ENCODE measurements around the gene YIPF3.

The YIPF3 gene

DNA sequence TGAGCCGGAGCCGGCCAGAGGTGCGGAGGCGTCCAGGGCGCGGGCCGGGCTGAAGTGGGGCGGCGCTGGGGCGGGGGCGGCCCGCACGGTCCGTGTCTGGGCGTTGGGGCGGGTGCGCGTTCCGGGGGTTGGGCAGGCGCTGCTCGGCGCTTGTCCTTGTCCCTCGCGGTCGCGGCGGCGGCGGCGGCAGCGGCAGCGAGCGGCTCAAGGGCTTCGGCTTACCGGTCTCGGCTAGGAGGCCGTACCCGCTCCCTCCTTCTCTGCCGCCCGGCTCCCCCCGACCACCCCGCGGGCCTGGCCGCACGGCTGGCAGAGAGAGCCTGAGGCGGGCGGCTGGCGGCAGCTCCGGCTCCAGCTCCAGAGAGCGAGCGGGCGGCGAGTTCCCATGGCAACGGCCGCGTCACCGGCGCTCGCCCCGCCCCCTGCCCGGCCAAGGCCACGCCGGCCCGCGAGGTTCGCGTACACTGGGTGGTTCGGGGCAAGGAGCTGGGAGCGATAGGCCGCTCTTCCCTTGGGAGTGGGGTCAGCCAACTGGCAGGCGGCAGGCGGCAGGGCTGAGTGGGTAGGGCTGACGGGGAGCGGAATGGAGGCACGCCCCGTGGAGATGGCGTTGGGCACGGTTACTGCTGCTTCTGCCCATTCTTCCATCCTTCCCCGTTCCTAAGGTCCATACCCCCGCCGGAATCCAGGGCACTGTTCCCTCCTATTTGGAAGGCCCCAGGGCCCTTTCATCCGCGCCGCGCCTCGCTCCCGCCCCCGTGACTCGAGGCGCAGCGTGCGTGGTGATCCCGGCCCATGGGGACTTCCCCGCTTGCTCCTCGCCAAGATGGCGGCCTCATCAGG lies 6.5 kb downstream of the YIPF3 start, which contains the start of gene LRRC73 (continued):
- TF ChIP-seq, protein P1, sequence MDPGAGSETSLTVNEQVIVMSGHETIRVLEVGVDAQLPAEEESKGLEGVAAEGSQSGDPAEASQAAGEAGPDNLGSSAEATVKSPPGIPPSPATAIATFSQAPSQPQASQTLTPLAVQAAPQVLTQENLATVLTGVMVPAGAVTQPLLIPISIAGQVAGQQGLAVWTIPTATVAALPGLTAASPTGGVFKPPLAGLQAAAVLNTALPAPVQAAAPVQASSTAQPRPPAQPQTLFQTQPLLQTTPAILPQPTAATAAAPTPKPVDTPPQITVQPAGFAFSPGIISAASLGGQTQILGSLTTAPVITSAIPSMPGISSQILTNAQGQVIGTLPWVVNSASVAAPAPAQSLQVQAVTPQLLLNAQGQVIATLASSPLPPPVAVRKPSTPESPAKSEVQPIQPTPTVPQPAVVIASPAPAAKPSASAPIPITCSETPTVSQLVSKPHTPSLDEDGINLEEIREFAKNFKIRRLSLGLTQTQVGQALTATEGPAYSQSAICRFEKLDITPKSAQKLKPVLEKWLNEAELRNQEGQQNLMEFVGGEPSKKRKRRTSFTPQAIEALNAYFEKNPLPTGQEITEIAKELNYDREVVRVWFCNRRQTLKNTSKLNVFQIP (CRISPR knock-in tag; IDR thresholded peaks at IDR 0.05; ENCODE audit: borderline replicate concordance, low read depth), result no peak
- no peak for TF ChIP-seq ZFP30 (CRISPR knock-in tag; IDR thresholded peaks at IDR 0.05)
- 0 out of 2 replicates have a peak, but pooled peaks have one; percentile 50 for TF ChIP-seq ZFP3 (CRISPR knock-in tag; IDR thresholded peaks at IDR 0.05)

DNA sequence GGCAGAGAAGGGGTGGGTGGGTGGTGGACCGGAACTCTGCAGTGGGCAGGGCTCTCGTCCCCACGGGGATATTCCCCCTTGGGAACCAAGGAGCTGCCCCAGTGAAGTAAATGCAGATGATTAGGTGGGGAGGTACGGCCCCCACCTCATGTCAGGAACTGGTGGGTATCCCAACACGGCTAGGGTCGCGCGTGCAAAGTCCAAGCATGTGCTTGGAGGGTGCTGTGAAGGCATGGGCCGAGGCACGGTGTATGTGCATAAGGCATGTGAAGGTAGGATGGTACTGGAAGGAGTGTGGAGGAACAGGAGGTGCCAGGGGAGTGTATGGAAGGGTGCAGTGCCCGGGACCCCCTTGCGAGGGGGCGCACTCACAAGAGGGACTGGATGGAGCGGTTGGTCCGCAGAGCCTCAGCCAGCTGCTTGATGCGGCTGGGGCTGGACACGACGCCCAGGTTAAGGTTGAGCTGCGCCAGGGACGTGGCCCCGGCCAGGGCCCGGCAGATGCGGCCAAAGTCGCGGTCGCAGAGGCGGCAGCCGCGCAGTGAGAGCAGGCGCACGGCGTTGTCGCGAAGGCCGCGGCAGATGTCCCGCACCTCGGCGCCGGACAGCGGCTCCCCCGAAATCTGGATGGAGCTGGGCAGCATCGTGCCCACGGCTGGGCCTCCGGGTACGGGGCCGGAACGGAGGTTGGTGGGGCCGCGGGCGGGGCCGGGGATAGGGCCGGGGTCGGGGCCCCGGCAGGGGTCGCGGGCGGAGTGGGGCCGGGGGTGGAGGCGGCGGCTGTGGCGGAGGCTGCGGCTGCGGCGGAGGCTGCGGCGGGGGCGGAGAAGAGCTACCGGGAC lies 7.4 kb downstream of the YIPF3 start:
- no peak for TF ChIP-seq ARNTL (CRISPR knock-in tag; IDR thresholded peaks at IDR 0.05; ENCODE audit: borderline replicate concordance, low read depth)
- TF ChIP-seq, protein P2, sequence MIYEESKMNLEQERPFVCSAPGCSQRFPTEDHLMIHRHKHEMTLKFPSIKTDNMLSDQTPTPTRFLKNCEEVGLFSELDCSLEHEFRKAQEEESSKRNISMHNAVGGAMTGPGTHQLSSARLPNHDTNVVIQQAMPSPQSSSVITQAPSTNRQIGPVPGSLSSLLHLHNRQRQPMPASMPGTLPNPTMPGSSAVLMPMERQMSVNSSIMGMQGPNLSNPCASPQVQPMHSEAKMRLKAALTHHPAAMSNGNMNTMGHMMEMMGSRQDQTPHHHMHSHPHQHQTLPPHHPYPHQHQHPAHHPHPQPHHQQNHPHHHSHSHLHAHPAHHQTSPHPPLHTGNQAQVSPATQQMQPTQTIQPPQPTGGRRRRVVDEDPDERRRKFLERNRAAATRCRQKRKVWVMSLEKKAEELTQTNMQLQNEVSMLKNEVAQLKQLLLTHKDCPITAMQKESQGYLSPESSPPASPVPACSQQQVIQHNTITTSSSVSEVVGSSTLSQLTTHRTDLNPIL (CRISPR knock-in tag; IDR thresholded peaks at IDR 0.05; ENCODE audit: low read depth), result no peak
- no peak for TF ChIP-seq CSDC2 (CRISPR knock-in tag; IDR thresholded peaks at IDR 0.05)
- TF ChIP-seq GLIS3 (CRISPR knock-in tag; IDR thresholded peaks at IDR 0.05), result no peak
- no peak for TF ChIP-seq ESRRG (CRISPR knock-in tag; IDR thresholded peaks at IDR 0.05)
- no peak for TF ChIP-seq ZNF565 (CRISPR knock-in tag; conservative IDR thresholded peaks at IDR 0.05; ENCODE audit: low read depth)
- TF ChIP-seq BACH2 (CRISPR knock-in tag; IDR thresholded peaks at IDR 0.05; ENCODE audit: borderline replicate concordance), result no peak
- no peak for TF ChIP-seq ZNF70 (CRISPR knock-in tag; IDR thresholded peaks at IDR 0.05)
- TF ChIP-seq ISL1 (CRISPR knock-in tag; IDR thresholded peaks at IDR 0.05), result no peak
- TF ChIP-seq, protein P3, sequence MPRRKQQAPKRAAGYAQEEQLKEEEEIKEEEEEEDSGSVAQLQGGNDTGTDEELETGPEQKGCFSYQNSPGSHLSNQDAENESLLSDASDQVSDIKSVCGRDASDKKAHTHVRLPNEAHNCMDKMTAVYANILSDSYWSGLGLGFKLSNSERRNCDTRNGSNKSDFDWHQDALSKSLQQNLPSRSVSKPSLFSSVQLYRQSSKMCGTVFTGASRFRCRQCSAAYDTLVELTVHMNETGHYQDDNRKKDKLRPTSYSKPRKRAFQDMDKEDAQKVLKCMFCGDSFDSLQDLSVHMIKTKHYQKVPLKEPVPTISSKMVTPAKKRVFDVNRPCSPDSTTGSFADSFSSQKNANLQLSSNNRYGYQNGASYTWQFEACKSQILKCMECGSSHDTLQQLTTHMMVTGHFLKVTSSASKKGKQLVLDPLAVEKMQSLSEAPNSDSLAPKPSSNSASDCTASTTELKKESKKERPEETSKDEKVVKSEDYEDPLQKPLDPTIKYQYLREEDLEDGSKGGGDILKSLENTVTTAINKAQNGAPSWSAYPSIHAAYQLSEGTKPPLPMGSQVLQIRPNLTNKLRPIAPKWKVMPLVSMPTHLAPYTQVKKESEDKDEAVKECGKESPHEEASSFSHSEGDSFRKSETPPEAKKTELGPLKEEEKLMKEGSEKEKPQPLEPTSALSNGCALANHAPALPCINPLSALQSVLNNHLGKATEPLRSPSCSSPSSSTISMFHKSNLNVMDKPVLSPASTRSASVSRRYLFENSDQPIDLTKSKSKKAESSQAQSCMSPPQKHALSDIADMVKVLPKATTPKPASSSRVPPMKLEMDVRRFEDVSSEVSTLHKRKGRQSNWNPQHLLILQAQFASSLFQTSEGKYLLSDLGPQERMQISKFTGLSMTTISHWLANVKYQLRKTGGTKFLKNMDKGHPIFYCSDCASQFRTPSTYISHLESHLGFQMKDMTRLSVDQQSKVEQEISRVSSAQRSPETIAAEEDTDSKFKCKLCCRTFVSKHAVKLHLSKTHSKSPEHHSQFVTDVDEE (CRISPR knock-in tag; IDR thresholded peaks at IDR 0.05), result no peak
- TF ChIP-seq RARB (CRISPR knock-in tag; IDR thresholded peaks at IDR 0.05), result no peak
- TF ChIP-seq, protein P4, sequence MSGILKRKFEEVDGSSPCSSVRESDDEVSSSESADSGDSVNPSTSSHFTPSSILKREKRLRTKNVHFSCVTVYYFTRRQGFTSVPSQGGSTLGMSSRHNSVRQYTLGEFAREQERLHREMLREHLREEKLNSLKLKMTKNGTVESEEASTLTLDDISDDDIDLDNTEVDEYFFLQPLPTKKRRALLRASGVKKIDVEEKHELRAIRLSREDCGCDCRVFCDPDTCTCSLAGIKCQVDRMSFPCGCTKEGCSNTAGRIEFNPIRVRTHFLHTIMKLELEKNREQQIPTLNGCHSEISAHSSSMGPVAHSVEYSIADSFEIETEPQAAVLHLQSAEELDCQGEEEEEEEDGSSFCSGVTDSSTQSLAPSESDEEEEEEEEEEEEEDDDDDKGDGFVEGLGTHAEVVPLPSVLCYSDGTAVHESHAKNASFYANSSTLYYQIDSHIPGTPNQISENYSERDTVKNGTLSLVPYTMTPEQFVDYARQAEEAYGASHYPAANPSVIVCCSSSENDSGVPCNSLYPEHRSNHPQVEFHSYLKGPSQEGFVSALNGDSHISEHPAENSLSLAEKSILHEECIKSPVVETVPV (CRISPR knock-in tag; IDR thresholded peaks at IDR 0.05), result no peak
- no peak for TF ChIP-seq ZFP30 (CRISPR knock-in tag; IDR thresholded peaks at IDR 0.05)
- ATAC-seq, result peak; percentile 4

DNA sequence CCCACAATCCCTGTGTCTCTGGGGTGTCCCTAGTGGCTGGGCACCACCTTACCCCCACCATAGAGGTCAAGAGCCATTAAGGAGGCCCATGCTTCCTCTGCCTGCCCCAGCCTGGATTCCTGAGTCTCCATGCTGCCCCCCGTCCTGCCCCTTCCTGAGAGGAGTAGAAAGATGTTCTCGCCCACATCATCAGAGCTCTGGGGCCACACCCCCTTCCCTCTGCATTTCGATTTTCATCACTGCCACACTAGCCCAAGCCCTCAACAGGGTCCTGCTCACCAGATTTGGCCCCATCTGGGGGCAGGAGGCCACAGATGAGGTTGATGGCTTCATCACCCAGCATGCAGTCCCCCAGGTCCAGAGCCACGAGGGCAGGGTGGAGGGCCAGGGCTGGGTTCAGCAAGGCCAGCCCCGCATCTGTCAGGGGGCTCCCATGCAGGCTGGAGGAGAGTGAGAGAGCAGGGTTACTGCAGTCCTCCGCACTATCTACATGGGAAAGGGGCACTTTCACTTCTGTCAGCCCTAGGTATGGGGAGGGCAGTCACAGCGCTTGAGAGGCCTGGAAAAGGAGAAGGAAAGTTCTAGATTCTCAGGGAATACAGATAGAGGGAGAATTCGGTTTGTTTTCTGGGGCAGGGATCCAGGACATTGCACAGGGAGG lies 8.1 kb downstream of the YIPF3 start:
- ATAC-seq, result no peak
- no peak for TF ChIP-seq ZNF8 (CRISPR knock-in tag; IDR thresholded peaks at IDR 0.05)
- TF ChIP-seq, protein P4 (CRISPR knock-in tag; IDR thresholded peaks at IDR 0.05), result no peak
- TF ChIP-seq ZNF70 (CRISPR knock-in tag; IDR thresholded peaks at IDR 0.05), result no peak

Measured in SK-N-SH treated with all-trans-retinoic acid at 6 μM for 48 hours (cell line).